Measurements from ENCODE around the gene CST7. TPM values are rescaled to one million over a fixed set of nuclear protein-coding genes. Genes with fewer than 3 reads are reported as not detected.

Gene CST7
- total and polyA plus RNA-seq, 7 donors: 0.13 to 1.2 (median 0.55) TPM

DNA sequence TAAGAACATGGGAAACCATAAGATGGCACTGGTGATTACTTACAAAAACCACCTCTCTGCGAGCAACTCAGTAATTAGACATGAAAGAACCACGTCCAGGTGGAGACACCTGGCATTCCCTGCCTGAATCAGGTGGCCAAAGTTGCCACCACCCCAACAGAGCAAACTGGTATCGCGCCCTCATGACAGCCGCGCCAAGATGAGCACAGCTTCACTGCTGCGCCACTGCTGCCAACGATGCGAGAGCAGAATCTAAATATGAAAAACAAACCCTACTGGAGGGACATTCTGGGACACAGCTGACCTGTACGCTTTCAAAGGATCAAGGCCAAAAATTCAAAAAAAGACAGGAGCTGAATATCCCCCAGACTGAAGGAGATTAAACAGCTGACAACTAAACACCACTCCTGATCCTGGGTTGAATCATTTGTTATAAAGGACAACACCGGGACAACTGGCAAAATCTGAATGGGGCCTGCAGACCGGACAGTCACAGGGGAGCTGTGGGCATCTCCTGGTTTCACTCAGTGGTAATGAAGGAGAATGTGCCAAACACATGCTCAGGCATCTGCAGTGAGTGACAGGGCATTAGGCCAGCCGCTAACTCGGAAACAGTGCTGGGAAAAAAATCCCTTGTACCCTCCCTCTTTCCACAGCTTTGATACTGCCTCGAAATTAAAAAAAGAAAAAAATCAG is 17.4 kb downstream of the CST7 start:
- Histone ChIP-seq H3K4me3 (no peak overlapping the region), H3K36me3 (ENCODE audit: insufficient read depth in 1 of 2, low read depth in 1 of 2) (peaks cover 4 to 96% of the 10 kb centered on the region in 2 donors), H3K27me3 (ENCODE audit: insufficient read depth in 3 of 3, low read length in 2 of 3) (no peaks in the 10 kb centered on the region), H3K9me3 (no peaks in the 10 kb centered on the region), H3K27ac (no peak overlapping the region), H3K4me1 (no peaks in the 10 kb centered on the region)
- ATAC-seq (no peak), DNase-seq (no peak)
- TF ChIP-seq, protein P1, sequence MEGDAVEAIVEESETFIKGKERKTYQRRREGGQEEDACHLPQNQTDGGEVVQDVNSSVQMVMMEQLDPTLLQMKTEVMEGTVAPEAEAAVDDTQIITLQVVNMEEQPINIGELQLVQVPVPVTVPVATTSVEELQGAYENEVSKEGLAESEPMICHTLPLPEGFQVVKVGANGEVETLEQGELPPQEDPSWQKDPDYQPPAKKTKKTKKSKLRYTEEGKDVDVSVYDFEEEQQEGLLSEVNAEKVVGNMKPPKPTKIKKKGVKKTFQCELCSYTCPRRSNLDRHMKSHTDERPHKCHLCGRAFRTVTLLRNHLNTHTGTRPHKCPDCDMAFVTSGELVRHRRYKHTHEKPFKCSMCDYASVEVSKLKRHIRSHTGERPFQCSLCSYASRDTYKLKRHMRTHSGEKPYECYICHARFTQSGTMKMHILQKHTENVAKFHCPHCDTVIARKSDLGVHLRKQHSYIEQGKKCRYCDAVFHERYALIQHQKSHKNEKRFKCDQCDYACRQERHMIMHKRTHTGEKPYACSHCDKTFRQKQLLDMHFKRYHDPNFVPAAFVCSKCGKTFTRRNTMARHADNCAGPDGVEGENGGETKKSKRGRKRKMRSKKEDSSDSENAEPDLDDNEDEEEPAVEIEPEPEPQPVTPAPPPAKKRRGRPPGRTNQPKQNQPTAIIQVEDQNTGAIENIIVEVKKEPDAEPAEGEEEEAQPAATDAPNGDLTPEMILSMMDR (IDR thresholded peaks at IDR 0.05): no peak
- intact Hi-C loops (cut with DNase I): no loop called here
- 63 to 80% (median 70%) methylated on average over 15 of the region's 15 CpGs for WGBS, 3 donors

DNA sequence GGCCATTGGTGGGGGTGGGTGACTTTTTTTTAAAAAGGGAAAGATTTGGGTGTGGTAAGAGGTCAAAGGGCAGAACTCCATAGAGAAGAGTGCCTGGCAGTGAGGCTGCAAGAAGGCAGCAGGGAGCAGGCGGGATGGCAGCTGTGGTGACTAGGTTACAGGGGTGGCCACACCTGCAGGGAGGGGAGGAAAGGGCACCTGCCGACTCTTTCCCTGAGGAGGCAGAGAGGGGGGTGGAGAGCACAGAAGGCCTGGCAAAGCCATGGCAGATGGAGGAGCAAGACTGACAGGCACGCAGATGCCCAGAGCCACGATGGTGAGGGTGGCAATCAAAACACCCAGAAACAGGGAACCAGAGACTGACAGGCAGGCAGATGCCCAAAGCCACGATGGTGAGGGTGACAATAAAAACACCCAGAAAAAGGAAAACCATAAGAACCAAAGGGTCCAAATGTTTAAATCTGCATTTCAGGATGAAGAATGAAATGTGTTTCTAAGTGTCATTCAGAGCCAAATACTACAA is 19.3 kb downstream of the CST7 start:
- H3K27me3 ChIP-seq (ENCODE audit: insufficient read depth in 3 of 3, low read length in 2 of 3): no peaks in the 10 kb centered on the region
- H3K36me3 ChIP-seq (ENCODE audit: insufficient read depth in 1 of 2, low read depth in 1 of 2): peaks cover 7 to 97% of the 10 kb centered on the region in 2 donors
- H3K27ac ChIP-seq: no peak overlapping the region
- DNase-seq (no peak), ATAC-seq (no peak)
- TF ChIP-seq, protein P1 (IDR thresholded peaks at IDR 0.05): no peak
- intact Hi-C loops (cut with DNase I): loop anchor here in 1 of 2 donors (2.0 kb wide), 1 partner anchor 26 kb away; no protein-coding TSS in a partner anchor
- no peaks in the 10 kb centered on the region for H3K4me1 ChIP-seq
- H3K9me3 ChIP-seq: no peaks in the 10 kb centered on the region
- 84 to 88% (median 88%) methylated on average over 5 of the region's 5 CpGs for WGBS, 3 donors
- H3K4me3 ChIP-seq: no peak overlapping the region

DNA sequence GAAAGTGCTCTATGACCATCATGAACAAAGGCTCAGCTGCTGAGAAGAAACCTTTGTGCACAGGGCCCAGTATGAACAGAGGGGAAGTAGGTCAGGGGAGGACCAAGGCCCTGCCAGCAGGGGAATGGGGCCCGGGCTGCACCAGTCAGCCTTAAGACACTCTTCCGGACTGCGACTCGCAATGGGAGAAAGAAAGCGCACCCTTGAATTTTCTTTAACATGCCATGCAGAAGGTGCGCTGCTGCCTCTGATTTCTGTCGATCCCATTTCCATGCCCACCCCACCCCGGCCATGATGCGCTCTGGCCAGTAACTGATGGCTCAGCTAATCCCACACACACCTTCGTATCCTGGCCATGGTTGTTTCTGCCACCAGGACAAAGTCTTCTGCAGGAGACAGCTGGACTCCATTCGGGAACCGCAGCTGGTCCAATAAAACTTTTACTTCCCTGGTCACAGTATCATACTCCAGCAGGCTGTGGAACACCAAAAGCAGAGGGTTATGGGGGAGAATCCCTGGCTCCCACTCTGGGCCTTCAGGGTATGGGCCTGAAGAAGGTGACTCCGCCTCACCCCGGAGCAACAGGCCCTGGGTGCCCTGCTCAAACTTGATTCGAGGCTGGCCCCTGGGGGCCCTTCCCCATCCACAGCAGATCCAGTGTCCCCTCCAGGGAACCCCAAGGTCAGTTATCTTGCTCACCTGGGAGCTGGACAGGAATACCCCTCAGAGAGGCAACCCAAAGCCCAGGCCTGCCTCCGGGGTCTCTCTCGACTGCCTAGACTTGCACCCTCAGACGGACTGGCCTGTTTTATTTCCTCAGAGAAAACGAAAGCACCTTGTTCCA is 20.3 kb downstream of the CST7 start:
- H3K4me3 ChIP-seq: no peak overlapping the region
- H3K27ac ChIP-seq: no peak overlapping the region
- H3K4me1 ChIP-seq: peaks cover 4% of the 10 kb centered on the region
- WGBS, 3 donors: 94 to 96% (median 95%) methylated on average over 19 of the region's 19 CpGs
- H3K36me3 ChIP-seq (ENCODE audit: insufficient read depth in 1 of 2, low read depth in 1 of 2): peaks cover 3 to 87% of the 10 kb centered on the region in 2 donors
- TF ChIP-seq, protein P1 (IDR thresholded peaks at IDR 0.05): no peak
- H3K27me3 ChIP-seq (ENCODE audit: insufficient read depth in 3 of 3, low read length in 2 of 3): no peaks in the 10 kb centered on the region
- intact Hi-C loops (cut with DNase I): loop anchor here in 1 of 2 donors (2.0 kb wide), 1 partner anchor 27 kb away; no protein-coding TSS in a partner anchor
- DNase-seq: no peak
- ATAC-seq: no peak
- no peaks in the 10 kb centered on the region for H3K9me3 ChIP-seq

DNA sequence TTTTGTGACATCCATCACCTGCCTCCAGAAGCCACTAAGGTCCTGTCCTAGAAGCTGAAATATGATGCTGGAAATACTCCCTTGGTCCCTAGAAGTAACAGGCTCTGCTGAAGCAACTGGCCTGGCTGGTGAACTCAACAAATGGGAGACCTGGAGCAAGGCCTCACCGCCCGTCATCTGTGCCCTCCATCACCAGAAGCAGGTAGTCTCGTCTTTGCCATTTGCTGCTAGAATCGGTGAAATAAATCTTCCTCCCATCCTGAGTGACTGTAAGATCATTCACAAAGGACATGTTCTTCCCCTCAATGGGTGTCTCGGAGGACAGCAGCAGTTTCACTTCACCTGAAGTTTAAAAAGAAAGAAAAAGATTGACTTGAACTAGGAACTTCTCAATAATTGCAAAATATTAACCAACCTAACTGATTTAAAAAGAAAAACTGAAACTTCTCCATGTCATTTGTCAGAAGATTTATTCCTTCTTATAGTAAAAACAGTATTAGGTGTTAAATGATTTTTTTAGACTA is 21.0 kb downstream of the CST7 start:
- H3K36me3 ChIP-seq (ENCODE audit: insufficient read depth in 1 of 2, low read depth in 1 of 2): peaks cover 3 to 86% of the 10 kb centered on the region in 2 donors
- TF ChIP-seq, protein P1 (IDR thresholded peaks at IDR 0.05): no peak
- ATAC-seq: no peak
- no peak overlapping the region for H3K27ac ChIP-seq
- H3K4me1 ChIP-seq: peaks cover 4% of the 10 kb centered on the region
- no peak for DNase-seq
- no peaks in the 10 kb centered on the region for H3K9me3 ChIP-seq
- H3K4me3 ChIP-seq: no peak overlapping the region
- H3K27me3 ChIP-seq (ENCODE audit: insufficient read depth in 3 of 3, low read length in 2 of 3): no peaks in the 10 kb centered on the region
- WGBS, 3 donors: 92 to 97% (median 94%) methylated on average over 5 of the region's 5 CpGs
- intact Hi-C loops (cut with DNase I): no loop called here
